ENCODE measurements around the gene AFF3.

- TF ChIP-seq POLR2A (IDR thresholded peaks at IDR 0.05): no peak
- TF ChIP-seq, protein P1, sequence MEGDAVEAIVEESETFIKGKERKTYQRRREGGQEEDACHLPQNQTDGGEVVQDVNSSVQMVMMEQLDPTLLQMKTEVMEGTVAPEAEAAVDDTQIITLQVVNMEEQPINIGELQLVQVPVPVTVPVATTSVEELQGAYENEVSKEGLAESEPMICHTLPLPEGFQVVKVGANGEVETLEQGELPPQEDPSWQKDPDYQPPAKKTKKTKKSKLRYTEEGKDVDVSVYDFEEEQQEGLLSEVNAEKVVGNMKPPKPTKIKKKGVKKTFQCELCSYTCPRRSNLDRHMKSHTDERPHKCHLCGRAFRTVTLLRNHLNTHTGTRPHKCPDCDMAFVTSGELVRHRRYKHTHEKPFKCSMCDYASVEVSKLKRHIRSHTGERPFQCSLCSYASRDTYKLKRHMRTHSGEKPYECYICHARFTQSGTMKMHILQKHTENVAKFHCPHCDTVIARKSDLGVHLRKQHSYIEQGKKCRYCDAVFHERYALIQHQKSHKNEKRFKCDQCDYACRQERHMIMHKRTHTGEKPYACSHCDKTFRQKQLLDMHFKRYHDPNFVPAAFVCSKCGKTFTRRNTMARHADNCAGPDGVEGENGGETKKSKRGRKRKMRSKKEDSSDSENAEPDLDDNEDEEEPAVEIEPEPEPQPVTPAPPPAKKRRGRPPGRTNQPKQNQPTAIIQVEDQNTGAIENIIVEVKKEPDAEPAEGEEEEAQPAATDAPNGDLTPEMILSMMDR (IDR thresholded peaks at IDR 0.05): no peak
These were observed 464.6 kb downstream of the AFF3 start for GRCh38 chr2:99677814-99678213.
